Skeletal muscle tissue (tissue), 4 donors: ENCODE data around the gene NUAK2. TPM values are rescaled to one million over a fixed set of nuclear protein-coding genes. Genes with fewer than 3 reads are reported as not detected.

Source experiments
- H3K27ac ChIP-seq: one replicate; pipeline ENCODE4 v1.7.0; 2013; ENCODE audit warnings: mild to moderate bottlenecking, low read depth, low read length, inconsistent platforms
- H3K27me3 ChIP-seq, 3 donors: one replicate each; pipeline ENCODE4 v1.7.0; 2013; ENCODE audit warnings: low read length in 3 of 3; ENCODE audit not compliant: control insufficient read depth in 3 of 3, insufficient read depth in 3 of 3
- H3K36me3 ChIP-seq, 3 donors: one replicate each; pipeline ENCODE4 v1.7.0; 2013; ENCODE audit warnings: low read length in 3 of 3; ENCODE audit not compliant: control insufficient read depth in 3 of 3, insufficient read depth in 3 of 3
- H3K4me1 ChIP-seq, 3 donors: one replicate each; pipeline ENCODE4 v1.7.0; 2013; ENCODE audit warnings: low read length in 3 of 3, mild to moderate bottlenecking in 3 of 3; ENCODE audit not compliant: control insufficient read depth in 3 of 3, insufficient read depth in 3 of 3
- H3K4me3 ChIP-seq, 3 donors: one replicate each; pipeline ENCODE4 v1.7.0; 2013; ENCODE audit warnings: low read length in 3 of 3
- H3K9ac ChIP-seq, 3 donors: one replicate each; pipeline ENCODE4 v1.7.0; 2013; ENCODE audit warnings: low read length in 3 of 3, mild to moderate bottlenecking in 3 of 3, moderate library complexity in 2 of 3, low read depth in 1 of 3
- H3K9me3 ChIP-seq, 3 donors: one replicate each; pipeline ENCODE4 v1.7.0; 2013; ENCODE audit warnings: low read length in 3 of 3; ENCODE audit not compliant: control insufficient read depth in 3 of 3
- total RNA-seq: library from RNA; depleted of rRNA; stranded (reverse); fragments of >200 nt; gene quantifications from one replicate; pipeline ENCODE4 v1.2.3, GENCODE V29; 2014
- donor health status: Osteomylitis.

The NUAK2 gene
- total RNA-seq, 1 donor from 2014 or later: 1.0 TPM

- no peak overlapping the region for H3K27ac ChIP-seq
- no peaks in the 10 kb centered on the region for H3K36me3 ChIP-seq
- H3K9ac ChIP-seq: no peak overlapping the region
- peaks cover 26 to 39% (median 26%) of the 10 kb centered on the region in 3 donors for H3K27me3 ChIP-seq
- no peaks in the 10 kb centered on the region for H3K9me3 ChIP-seq
- no peak overlapping the region for H3K4me3 ChIP-seq
- H3K4me1 ChIP-seq: peaks cover 5 to 9% (median 7%) of the 10 kb centered on the region in 3 donors
Observed at GRCh38 chr1:205348554-205349487, 27.3 kb upstream of the NUAK2 start.

- no peaks in the 10 kb centered on the region for H3K9me3 ChIP-seq
- no peak overlapping the region for H3K27ac ChIP-seq
- no peaks in the 10 kb centered on the region for H3K36me3 ChIP-seq
- H3K27me3 ChIP-seq: peaks cover 37 to 55% (median 40%) of the 10 kb centered on the region in 3 donors
- no peak overlapping the region for H3K9ac ChIP-seq
- no peak overlapping the region for H3K4me3 ChIP-seq
- peaks cover 7 to 9% (median 9%) of the 10 kb centered on the region in 3 donors for H3K4me1 ChIP-seq
Observed at GRCh38 chr1:205346956-205347574, 25.5 kb upstream of the NUAK2 start.

- no peak overlapping the region for H3K4me3 ChIP-seq
- no peaks in the 10 kb centered on the region for H3K9me3 ChIP-seq
- H3K27ac ChIP-seq: no peak overlapping the region
- H3K36me3 ChIP-seq: no peaks in the 10 kb centered on the region
- H3K4me1 ChIP-seq: peaks cover 7 to 9% (median 9%) of the 10 kb centered on the region in 3 donors
- H3K27me3 ChIP-seq: peaks cover 37 to 55% (median 40%) of the 10 kb centered on the region in 3 donors
- H3K9ac ChIP-seq: no peak overlapping the region
Observed at GRCh38 chr1:205345761-205346160, 24.2 kb upstream of the NUAK2 start.

- H3K9me3 ChIP-seq: no peaks in the 10 kb centered on the region
- H3K27ac ChIP-seq: no peak overlapping the region
- no peaks in the 10 kb centered on the region for H3K36me3 ChIP-seq
- no peak overlapping the region for H3K9ac ChIP-seq
- H3K4me3 ChIP-seq: peak overlapping the region in 1 of 3 donors; percentile 46
- H3K27me3 ChIP-seq: peaks cover 37 to 55% (median 40%) of the 10 kb centered on the region in 3 donors
- H3K4me1 ChIP-seq: peaks cover 7 to 9% (median 8%) of the 10 kb centered on the region in 3 donors
Observed at GRCh38 chr1:205344066-205344928, 22.8 kb upstream of the NUAK2 start.

- peaks cover 34 to 51% (median 40%) of the 10 kb centered on the region in 3 donors for H3K27me3 ChIP-seq
- peak overlapping the region in 1 of 3 donors; percentile 29 for H3K4me3 ChIP-seq
- no peak overlapping the region for H3K9ac ChIP-seq
Observed at GRCh38 chr1:205343431-205344065, 22.0 kb upstream of the NUAK2 start.

GRCh38 chr1:205342986-205343385, 21.4 kb upstream of the NUAK2 start:
- Histone ChIP-seq H3K9me3 (no peaks in the 10 kb centered on the region), H3K36me3 (no peaks in the 10 kb centered on the region), H3K9ac (no peak overlapping the region), H3K4me3 (no peak overlapping the region), H3K27me3 (peaks cover 34 to 51% (median 40%) of the 10 kb centered on the region in 3 donors), H3K4me1 (peaks cover 5 to 9% (median 7%) of the 10 kb centered on the region in 3 donors), H3K27ac (no peak overlapping the region)

More at GRCh38 chr1:205343431-205344065, 22.0 kb upstream of the NUAK2 start:
- Histone ChIP-seq H3K36me3 (no peaks in the 10 kb centered on the region), H3K9me3 (no peaks in the 10 kb centered on the region), H3K4me1 (peaks cover 5 to 9% (median 7%) of the 10 kb centered on the region in 3 donors), H3K27ac (no peak overlapping the region)

- Histone ChIP-seq H3K9ac (no peak overlapping the region), H3K4me1 (peaks cover 9 to 24% (median 14%) of the 10 kb centered on the region in 3 donors), H3K36me3 (no peaks in the 10 kb centered on the region), H3K27ac (no peak overlapping the region), H3K9me3 (no peaks in the 10 kb centered on the region), H3K4me3 (no peak overlapping the region), H3K27me3 (peaks cover 26 to 34% (median 28%) of the 10 kb centered on the region in 3 donors)
Observed at GRCh38 chr1:205340676-205341075, 19.1 kb upstream of the NUAK2 start.

GRCh38 chr1:205339717-205340116, 18.2 kb upstream of the NUAK2 start:
- Histone ChIP-seq H3K27ac (no peak overlapping the region), H3K4me1 (peaks cover 10 to 30% (median 14%) of the 10 kb centered on the region in 3 donors), H3K9me3 (no peaks in the 10 kb centered on the region), H3K36me3 (no peaks in the 10 kb centered on the region), H3K27me3 (peaks cover 19 to 25% (median 21%) of the 10 kb centered on the region in 3 donors), H3K4me3 (no peak overlapping the region), H3K9ac (no peak overlapping the region)

GRCh38 chr1:205339197-205339702, 17.7 kb upstream of the NUAK2 start:
- H3K27ac ChIP-seq: no peak overlapping the region
- H3K9ac ChIP-seq: no peak overlapping the region
- H3K36me3 ChIP-seq: no peaks in the 10 kb centered on the region
- H3K4me1 ChIP-seq: peaks cover 7 to 26% (median 12%) of the 10 kb centered on the region in 3 donors
- H3K27me3 ChIP-seq: peaks cover 14 to 21% (median 16%) of the 10 kb centered on the region in 3 donors
- H3K4me3 ChIP-seq: no peak overlapping the region
- no peaks in the 10 kb centered on the region for H3K9me3 ChIP-seq
